GM12873 (cell line): ENCODE measurements around the gene TMEM59.
A peak's percentile ranks its signal among the peaks of the same experiment; 100 is the strongest.

Experiments
- TF ChIP-seq, protein P1 (sequence below): IDR thresholded peaks from 2 replicates; pipeline ENCODE4 v1.5.1; 2012; ENCODE audit warnings: low read depth, mild to moderate bottlenecking, moderate library complexity, low read length, control low read depth; ENCODE audit not compliant: insufficient read depth; ENCODE audit errors: missing control alignments

Gene TMEM59

GRCh38 chr1:53995683-53996082, 57.3 kb downstream of the TMEM59 start:
- TF ChIP-seq, protein P1, sequence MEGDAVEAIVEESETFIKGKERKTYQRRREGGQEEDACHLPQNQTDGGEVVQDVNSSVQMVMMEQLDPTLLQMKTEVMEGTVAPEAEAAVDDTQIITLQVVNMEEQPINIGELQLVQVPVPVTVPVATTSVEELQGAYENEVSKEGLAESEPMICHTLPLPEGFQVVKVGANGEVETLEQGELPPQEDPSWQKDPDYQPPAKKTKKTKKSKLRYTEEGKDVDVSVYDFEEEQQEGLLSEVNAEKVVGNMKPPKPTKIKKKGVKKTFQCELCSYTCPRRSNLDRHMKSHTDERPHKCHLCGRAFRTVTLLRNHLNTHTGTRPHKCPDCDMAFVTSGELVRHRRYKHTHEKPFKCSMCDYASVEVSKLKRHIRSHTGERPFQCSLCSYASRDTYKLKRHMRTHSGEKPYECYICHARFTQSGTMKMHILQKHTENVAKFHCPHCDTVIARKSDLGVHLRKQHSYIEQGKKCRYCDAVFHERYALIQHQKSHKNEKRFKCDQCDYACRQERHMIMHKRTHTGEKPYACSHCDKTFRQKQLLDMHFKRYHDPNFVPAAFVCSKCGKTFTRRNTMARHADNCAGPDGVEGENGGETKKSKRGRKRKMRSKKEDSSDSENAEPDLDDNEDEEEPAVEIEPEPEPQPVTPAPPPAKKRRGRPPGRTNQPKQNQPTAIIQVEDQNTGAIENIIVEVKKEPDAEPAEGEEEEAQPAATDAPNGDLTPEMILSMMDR = no peak

GRCh38 chr1:53992085-53992874, 60.7 kb downstream of the TMEM59 start:
- TF ChIP-seq, protein P1 = peak; percentile 39

GRCh38 chr1:53987880-53988279, 65.1 kb downstream of the TMEM59 start:
- TF ChIP-seq, protein P1 = no peak

DNA sequence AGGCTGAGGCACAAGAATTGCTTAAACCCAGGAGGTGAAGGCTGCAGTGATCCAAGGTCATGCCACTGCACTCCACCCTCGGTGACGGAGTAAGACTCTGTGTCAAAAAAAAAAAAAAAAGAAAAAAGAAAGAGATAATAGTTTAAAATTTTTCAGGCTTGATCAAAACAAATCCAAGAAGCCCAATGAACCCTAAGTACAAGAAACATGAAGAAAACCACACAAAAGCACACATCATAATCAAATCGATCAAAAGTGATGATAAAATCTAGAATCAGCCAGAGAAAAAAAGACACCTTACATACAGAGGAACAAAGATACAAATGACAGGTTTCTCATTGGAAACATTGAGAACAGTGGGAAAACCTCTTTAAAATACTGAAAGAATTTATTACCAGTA, 66.5 kb downstream of the TMEM59 start:
- TF ChIP-seq, protein P1 = no peak

DNA sequence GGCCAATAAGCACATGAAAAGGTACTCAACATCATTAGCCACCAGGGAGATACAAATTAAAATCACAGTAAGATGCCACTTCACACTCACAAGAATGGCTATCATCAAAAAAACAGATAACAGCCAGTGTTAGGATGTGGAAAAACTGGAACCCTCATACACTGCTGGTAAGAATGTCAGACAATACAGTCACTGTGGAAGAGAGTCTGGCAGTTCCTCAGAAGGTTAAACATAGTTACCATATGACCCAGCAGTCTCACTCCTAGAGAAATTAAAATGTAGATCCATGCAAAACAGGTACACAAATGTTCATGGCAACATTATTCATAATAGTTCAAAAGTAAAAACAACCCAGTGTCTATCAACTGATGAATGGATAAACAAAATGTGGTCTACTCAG, 68.3 kb downstream of the TMEM59 start:
- TF ChIP-seq, protein P1 = no peak

DNA sequence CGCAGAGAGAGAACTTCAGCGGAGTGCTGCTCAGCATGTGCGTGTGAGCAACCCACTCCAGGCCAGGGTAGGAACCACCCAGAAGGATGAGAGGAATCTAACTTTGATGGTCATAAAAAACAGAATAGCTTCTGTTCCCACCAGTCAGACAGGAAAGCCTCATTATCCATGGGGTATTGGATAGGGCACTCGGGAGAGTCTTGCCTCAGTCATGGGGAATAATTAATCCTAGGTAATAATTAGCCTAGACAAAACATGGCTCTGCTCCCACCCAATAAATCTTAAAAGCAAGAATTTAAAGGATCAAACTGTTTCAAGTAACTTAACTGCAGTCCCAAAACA, 70.3 kb downstream of the TMEM59 start:
- TF ChIP-seq, protein P1 = no peak

DNA sequence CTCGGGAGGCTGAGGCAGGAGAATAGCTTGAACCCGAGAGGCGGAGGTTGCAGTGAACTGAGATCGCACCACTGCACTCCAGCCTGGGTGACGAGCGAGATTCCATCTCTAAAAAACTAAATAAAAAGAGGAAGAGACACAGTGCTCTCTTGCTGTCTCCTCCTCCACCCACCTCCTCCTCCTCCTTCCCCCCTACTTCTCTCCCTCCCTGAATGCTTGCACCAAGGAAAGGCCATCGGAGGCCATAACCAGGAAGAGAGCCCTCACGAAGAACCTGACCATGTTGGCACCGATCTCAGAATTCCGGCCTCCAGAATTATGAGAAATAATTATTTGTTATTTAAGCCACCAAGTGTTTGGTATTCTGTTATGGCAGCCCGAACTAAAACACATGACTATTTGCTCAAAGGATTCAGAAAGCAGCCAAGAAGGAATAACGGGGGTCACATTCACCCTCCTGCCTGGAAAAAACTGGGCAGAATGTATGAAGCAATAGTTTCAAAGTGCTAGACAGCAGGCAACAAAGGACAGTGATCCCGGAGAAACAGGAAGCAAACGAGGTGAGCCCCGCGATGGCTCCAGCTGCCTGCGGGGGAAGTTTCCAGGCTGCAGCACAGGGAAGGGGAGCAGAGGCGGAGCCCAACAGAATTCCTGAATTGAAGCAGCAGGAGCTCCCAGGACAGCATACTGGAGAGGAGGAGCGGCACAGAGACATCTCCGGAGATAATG, 70.8 kb downstream of the TMEM59 start:
- TF ChIP-seq, protein P1 = no peak
